Measurements from ENCODE around the gene WDR33. TPM values are rescaled to one million over a fixed set of nuclear protein-coding genes. Genes with fewer than 3 reads are reported as not detected.

Gene WDR33
- total RNA-seq, 2 experiments from 2014 or later = 66.3 to 72.4 TPM

GRCh38 chr2:127658641-127659407 lies 152.1 kb downstream of the WDR33 start:
- DNase-seq = no peak
- Mint-ChIP-seq H3K4me1 (peaks cover 1% of the 10 kb centered on the region), H3K4me3 (no peak overlapping the region), H3K36me3 (no peaks in the 10 kb centered on the region), H3K9me3 (ENCODE audit: low read depth) (no peaks in the 10 kb centered on the region), H3K27me3 (peaks cover 18% of the 10 kb centered on the region), H3K27ac (no peak overlapping the region)
- CTCF ChIA-PET = no interaction called here
- ATAC-seq = no peak

- no peaks in the 10 kb centered on the region for H3K9me3 Mint-ChIP-seq (ENCODE audit: low read depth)
- ATAC-seq (no peak), DNase-seq (no peak)
- peaks cover 1% of the 10 kb centered on the region for H3K4me1 Mint-ChIP-seq
- peaks cover 12% of the 10 kb centered on the region for H3K27me3 Mint-ChIP-seq
- no peak overlapping the region for H3K27ac Mint-ChIP-seq
- H3K36me3 Mint-ChIP-seq = no peaks in the 10 kb centered on the region
- no peak overlapping the region for H3K4me3 Mint-ChIP-seq
- CTCF ChIA-PET = no interaction called here
Measured at GRCh38 chr2:127658146-127658545, 152.8 kb downstream of the WDR33 start.

- no peak overlapping the region for H3K27ac Mint-ChIP-seq
- CTCF ChIA-PET = no interaction called here
- H3K4me1 Mint-ChIP-seq = peaks cover 1% of the 10 kb centered on the region
- peaks cover 4% of the 10 kb centered on the region for H3K27me3 Mint-ChIP-seq
- no peaks in the 10 kb centered on the region for H3K9me3 Mint-ChIP-seq (ENCODE audit: low read depth)
- DNase-seq (no peak), ATAC-seq (no peak)
- H3K4me3 Mint-ChIP-seq = no peak overlapping the region
- no peaks in the 10 kb centered on the region for H3K36me3 Mint-ChIP-seq
Measured at GRCh38 chr2:127657232-127657595, 153.8 kb downstream of the WDR33 start.

GRCh38 chr2:127656569-127657231 lies 154.3 kb downstream of the WDR33 start:
- DNase-seq (no peak), ATAC-seq (no peak)
- H3K27me3 Mint-ChIP-seq = peaks cover 2% of the 10 kb centered on the region
- no peak overlapping the region for H3K27ac Mint-ChIP-seq
- H3K9me3 Mint-ChIP-seq (ENCODE audit: low read depth) = no peaks in the 10 kb centered on the region
- CTCF ChIA-PET = no interaction called here
- H3K4me1 Mint-ChIP-seq = peaks cover 1% of the 10 kb centered on the region
- no peaks in the 10 kb centered on the region for H3K36me3 Mint-ChIP-seq
- H3K4me3 Mint-ChIP-seq = no peak overlapping the region

- H3K27ac Mint-ChIP-seq = no peak overlapping the region
- no peaks in the 10 kb centered on the region for H3K9me3 Mint-ChIP-seq (ENCODE audit: low read depth)
- H3K4me3 Mint-ChIP-seq = no peak overlapping the region
- CTCF ChIA-PET = interaction anchor here (1.2 kb wide), 1 partner anchor 64 kb away, joined by 5 read pairs; no protein-coding TSS in a partner anchor
- no peak for DNase-seq
- peaks cover 1% of the 10 kb centered on the region for H3K4me1 Mint-ChIP-seq
- ATAC-seq = no peak
- no peaks in the 10 kb centered on the region for H3K36me3 Mint-ChIP-seq
- H3K27me3 Mint-ChIP-seq = no peaks in the 10 kb centered on the region
Measured at GRCh38 chr2:127655209-127656073, 155.5 kb downstream of the WDR33 start.

GRCh38 chr2:127654838-127655175 lies 156.2 kb downstream of the WDR33 start:
- Mint-ChIP-seq H3K27ac (no peak overlapping the region), H3K9me3 (ENCODE audit: low read depth) (no peaks in the 10 kb centered on the region), H3K27me3 (no peaks in the 10 kb centered on the region), H3K36me3 (no peaks in the 10 kb centered on the region), H3K4me1 (peaks cover under 1% of the 10 kb centered on the region), H3K4me3 (no peak overlapping the region)
- ATAC-seq (no peak), DNase-seq (no peak)
- CTCF ChIA-PET = no interaction called here

- CTCF ChIA-PET = interaction anchor here (1.0 kb wide), 1 partner anchor 63 kb away, joined by 8 read pairs; no protein-coding TSS in a partner anchor
- no peaks in the 10 kb centered on the region for H3K36me3 Mint-ChIP-seq
- H3K4me1 Mint-ChIP-seq = peaks cover 5% of the 10 kb centered on the region
- H3K27ac Mint-ChIP-seq = no peak overlapping the region
- H3K4me3 Mint-ChIP-seq = no peak overlapping the region
- ATAC-seq (no peak), DNase-seq (no peak)
- no peaks in the 10 kb centered on the region for H3K27me3 Mint-ChIP-seq
- no peaks in the 10 kb centered on the region for H3K9me3 Mint-ChIP-seq (ENCODE audit: low read depth)
Measured at GRCh38 chr2:127654084-127654837, 156.7 kb downstream of the WDR33 start.

- Mint-ChIP-seq H3K4me1 (peaks cover 7% of the 10 kb centered on the region), H3K9me3 (ENCODE audit: low read depth) (no peaks in the 10 kb centered on the region), H3K4me3 (no peak overlapping the region), H3K36me3 (no peaks in the 10 kb centered on the region), H3K27ac (no peak overlapping the region), H3K27me3 (no peaks in the 10 kb centered on the region)
- ATAC-seq (no peak), DNase-seq (no peak)
- CTCF ChIA-PET = interaction anchor here (1.0 to 1.6 kb wide), 2 partner anchors 62 kb away, joined by 8 to 10 read pairs; no protein-coding TSS in a partner anchor
Measured at GRCh38 chr2:127653421-127654083, 157.4 kb downstream of the WDR33 start.

GRCh38 chr2:127652786-127653357 lies 158.1 kb downstream of the WDR33 start:
- CTCF ChIA-PET = interaction anchor here (1.6 kb wide), 1 partner anchor 61 kb away, joined by 10 read pairs; no protein-coding TSS in a partner anchor
- no peaks in the 10 kb centered on the region for H3K9me3 Mint-ChIP-seq (ENCODE audit: low read depth)
- H3K27ac Mint-ChIP-seq = no peak overlapping the region
- H3K4me3 Mint-ChIP-seq = no peak overlapping the region
- H3K36me3 Mint-ChIP-seq = no peaks in the 10 kb centered on the region
- H3K27me3 Mint-ChIP-seq = no peaks in the 10 kb centered on the region
- ATAC-seq (no peak), DNase-seq (no peak)
- peaks cover 7% of the 10 kb centered on the region for H3K4me1 Mint-ChIP-seq

GRCh38 chr2:127651971-127652550 lies 158.9 kb downstream of the WDR33 start:
- ATAC-seq (no peak), DNase-seq (no peak)
- Mint-ChIP-seq H3K36me3 (no peaks in the 10 kb centered on the region), H3K9me3 (ENCODE audit: low read depth) (no peaks in the 10 kb centered on the region), H3K4me3 (no peak overlapping the region), H3K27me3 (no peaks in the 10 kb centered on the region), H3K27ac (no peak overlapping the region), H3K4me1 (peaks cover 7% of the 10 kb centered on the region)
- CTCF ChIA-PET = interaction anchor here (1.6 kb wide), 1 partner anchor 60 kb away, joined by 10 read pairs; no protein-coding TSS in a partner anchor

GRCh38 chr2:127651381-127651809 lies 159.6 kb downstream of the WDR33 start:
- Mint-ChIP-seq H3K27ac (no peak overlapping the region), H3K9me3 (ENCODE audit: low read depth) (no peaks in the 10 kb centered on the region), H3K4me1 (peaks cover 7% of the 10 kb centered on the region), H3K36me3 (no peaks in the 10 kb centered on the region), H3K4me3 (no peak overlapping the region), H3K27me3 (no peaks in the 10 kb centered on the region)
- ATAC-seq (no peak), DNase-seq (no peak)
- CTCF ChIA-PET = interaction anchor here (5.3 kb wide), 1 partner anchor 60 kb away, joined by 63 read pairs; no protein-coding TSS in a partner anchor

All from activated CD8-positive, alpha-beta memory T cell treated with anti-CD3 and anti-CD28 coated beads, Interleukin-2, amount 10 ng/mL, durations not matched to agents 7 days and 5 days (primary cell).